ENCODE measurements around the gene S100A11. TPM values are rescaled to one million over a fixed set of nuclear protein-coding genes. Genes with fewer than 3 reads are reported as not detected.

The S100A11 gene
- polyA plus RNA-seq, 1 of the 3 experiments (the other 2 are of a cell fraction), result 736 TPM

DNA sequence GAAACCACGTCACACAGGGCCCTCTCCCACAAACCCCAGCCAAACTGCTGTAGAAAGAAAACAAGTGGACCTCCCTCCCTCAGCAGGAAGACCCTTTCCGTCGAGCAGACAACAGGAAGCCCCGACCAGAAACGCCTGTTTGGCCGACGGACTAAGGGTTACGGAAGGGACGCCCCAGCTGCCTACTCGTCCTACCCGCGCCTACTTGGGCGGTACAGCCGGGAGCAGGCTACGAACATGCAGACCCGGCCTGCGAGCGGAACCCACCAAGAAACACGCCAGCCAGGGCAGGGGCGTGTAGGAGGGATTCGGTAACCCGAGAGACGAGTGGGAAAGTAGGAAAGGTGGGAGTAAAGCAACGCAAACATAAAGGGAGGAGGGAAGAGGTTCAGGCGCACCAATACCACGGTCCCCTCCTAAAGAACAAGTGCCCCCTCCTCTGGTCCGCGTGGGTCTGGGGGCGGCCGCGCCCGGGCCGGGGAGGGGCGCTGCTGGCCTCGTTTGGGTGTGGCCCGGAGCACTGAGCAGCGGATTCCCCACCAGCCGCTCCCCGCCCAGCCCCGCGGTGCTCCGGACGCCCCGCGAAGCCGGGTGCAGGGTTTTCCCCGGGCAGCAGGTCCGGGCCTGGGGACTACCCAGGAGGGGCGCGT, 43.6 kb downstream of the S100A11 start:
- POLR2A ChIA-PET, result no interaction called here
- WGBS (ENCODE audit: low lambda C conversion rate), result 2% methylated on average over 25 of the region's 50 CpGs
- Histone ChIP-seq H3K79me2 (ENCODE audit: insufficient read depth) (peaks cover 48% of the 10 kb centered on the region), H3K4me3 (ENCODE audit: low read depth in 2 of 2, low read length in 1 of 2) (peak overlapping the region; percentile 73 to 83), H3K4me2 (peak overlapping the region; percentile 84), H3K9ac (peak overlapping the region; percentile 92), H3K27ac (ENCODE audit: low read depth in 2 of 2, low read length in 1 of 2) (peak overlapping the region; percentile 78 to 95), H3F3A (replicated peaks; ENCODE audit: insufficient read depth) (peaks cover 60% of the 10 kb centered on the region), H3K27me3 (ENCODE audit: insufficient read depth) (no peaks in the 10 kb centered on the region), H3K4me1 (ENCODE audit: control insufficient read depth in 1 of 2, insufficient read depth in 2 of 2, low read depth in 1 of 2, low read length in 1 of 2) (peaks cover 28 to 39% of the 10 kb centered on the region in 2 experiments), H3K36me3 (replicated peaks in 1 of 2; ENCODE audit: control insufficient read depth in 1 of 2, insufficient read depth in 2 of 2, low read length in 1 of 2) (no peaks in the 10 kb centered on the region), H3K9me2 (no peaks in the 10 kb centered on the region), H3K9me3 (no peaks in the 10 kb centered on the region), H4K20me1 (ENCODE audit: insufficient read depth) (peaks cover 27% of the 10 kb centered on the region), H2AFZ (ENCODE audit: low read depth) (no peak overlapping the region)
- no peak for DNase-seq
- CTCF ChIA-PET, result interaction anchor here (1.1 to 2.1 kb wide), 3 partner anchors 8 to 272 kb away, joined by 3 to 13 read pairs (median 3); partner anchors contain the start of gene RIIAD1
- TF ChIP-seq GATA2 (CRISPR knock-in tag; IDR thresholded peaks at IDR 0.05) (no peak), TCF12 (IDR thresholded peaks at IDR 0.05) (no peak), SMC3 (IDR thresholded peaks at IDR 0.05; ENCODE audit: low read depth, low read length) (no peak), GABPA (IDR thresholded peaks at IDR 0.05; ENCODE audit: low read depth) (no peak), TEAD4 (IDR thresholded peaks at IDR 0.05; ENCODE audit: borderline replicate concordance, insufficient read depth) (no peak), MEF2A (IDR thresholded peaks at IDR 0.05; ENCODE audit: borderline replicate concordance, low read depth) (no peak), PBX3 (IDR thresholded peaks at IDR 0.05) (no peak), MXI1 (IDR thresholded peaks at IDR 0.05; ENCODE audit: low read depth, low read length) (no peak), RFX5 (IDR thresholded peaks at IDR 0.05; ENCODE audit: low read length) (no peak), POLR2AphosphoS5 (IDR thresholded peaks at IDR 0.05; ENCODE audit: low read depth, low read length) (no peak), EP300 (IDR thresholded peaks at IDR 0.05; ENCODE audit: borderline replicate concordance in 1 of 2, low read depth in 1 of 2, low read length in 1 of 2) (no peak), RAD21 (IDR thresholded peaks at IDR 0.05; ENCODE audit: low read length) (no peak), SIN3A (IDR thresholded peaks at IDR 0.05; ENCODE audit: borderline replicate concordance, low read depth, low read length) (no peak), JUND (IDR thresholded peaks at IDR 0.05) (no peak), REST (IDR thresholded peaks at IDR 0.05; ENCODE audit: low read depth, low read length) (no peak)
- TF ChIP-seq, protein P1, sequence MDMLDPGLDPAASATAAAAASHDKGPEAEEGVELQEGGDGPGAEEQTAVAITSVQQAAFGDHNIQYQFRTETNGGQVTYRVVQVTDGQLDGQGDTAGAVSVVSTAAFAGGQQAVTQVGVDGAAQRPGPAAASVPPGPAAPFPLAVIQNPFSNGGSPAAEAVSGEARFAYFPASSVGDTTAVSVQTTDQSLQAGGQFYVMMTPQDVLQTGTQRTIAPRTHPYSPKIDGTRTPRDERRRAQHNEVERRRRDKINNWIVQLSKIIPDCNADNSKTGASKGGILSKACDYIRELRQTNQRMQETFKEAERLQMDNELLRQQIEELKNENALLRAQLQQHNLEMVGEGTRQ (IDR thresholded peaks at IDR 0.05; ENCODE audit: borderline replicate concordance, low read depth, low read length), result no peak
- TF ChIP-seq, protein P2, sequence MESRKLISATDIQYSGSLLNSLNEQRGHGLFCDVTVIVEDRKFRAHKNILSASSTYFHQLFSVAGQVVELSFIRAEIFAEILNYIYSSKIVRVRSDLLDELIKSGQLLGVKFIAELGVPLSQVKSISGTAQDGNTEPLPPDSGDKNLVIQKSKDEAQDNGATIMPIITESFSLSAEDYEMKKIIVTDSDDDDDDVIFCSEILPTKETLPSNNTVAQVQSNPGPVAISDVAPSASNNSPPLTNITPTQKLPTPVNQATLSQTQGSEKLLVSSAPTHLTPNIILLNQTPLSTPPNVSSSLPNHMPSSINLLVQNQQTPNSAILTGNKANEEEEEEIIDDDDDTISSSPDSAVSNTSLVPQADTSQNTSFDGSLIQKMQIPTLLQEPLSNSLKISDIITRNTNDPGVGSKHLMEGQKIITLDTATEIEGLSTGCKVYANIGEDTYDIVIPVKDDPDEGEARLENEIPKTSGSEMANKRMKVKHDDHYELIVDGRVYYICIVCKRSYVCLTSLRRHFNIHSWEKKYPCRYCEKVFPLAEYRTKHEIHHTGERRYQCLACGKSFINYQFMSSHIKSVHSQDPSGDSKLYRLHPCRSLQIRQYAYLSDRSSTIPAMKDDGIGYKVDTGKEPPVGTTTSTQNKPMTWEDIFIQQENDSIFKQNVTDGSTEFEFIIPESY (IDR thresholded peaks at IDR 0.05; ENCODE audit: borderline replicate concordance, low read depth), result no peak
